Measurements from ENCODE around the gene SEPTIN8. TPM values are rescaled to one million over a fixed set of nuclear protein-coding genes. Genes with fewer than 3 reads are reported as not detected.

The SEPTIN8 gene
- polyA plus RNA-seq, 1 of the 3 experiments (the other 2 are of a cell fraction) = 54.9 TPM

- Histone ChIP-seq H3K9me2 (no peaks in the 10 kb centered on the region), H3K27me3 (ENCODE audit: insufficient read depth) (no peaks in the 10 kb centered on the region), H3K79me2 (ENCODE audit: insufficient read depth) (no peaks in the 10 kb centered on the region), H3K4me2 (no peak overlapping the region), H4K20me1 (ENCODE audit: insufficient read depth) (no peaks in the 10 kb centered on the region), H3K4me3 (ENCODE audit: low read depth in 2 of 2, low read length in 1 of 2) (no peak overlapping the region), H3K27ac (ENCODE audit: low read depth in 2 of 2, low read length in 1 of 2) (peak overlapping the region in 1 of 2 experiments; percentile 34; a peak in 1 of 4 replicates), H3F3A (replicated peaks; ENCODE audit: insufficient read depth) (peaks cover 6% of the 10 kb centered on the region), H3K9me3 (no peaks in the 10 kb centered on the region), H2AFZ (ENCODE audit: low read depth) (no peak overlapping the region), H3K36me3 (replicated peaks in 1 of 2; ENCODE audit: control insufficient read depth in 1 of 2, insufficient read depth in 2 of 2, low read length in 1 of 2) (no peaks in the 10 kb centered on the region), H3K4me1 (ENCODE audit: control insufficient read depth in 1 of 2, insufficient read depth in 2 of 2, low read depth in 1 of 2, low read length in 1 of 2) (peaks cover 0 to 17% of the 10 kb centered on the region in 2 experiments; a peak in 1 of 4 replicates), H3K9ac (no peak overlapping the region)
- TF ChIP-seq MXI1 (IDR thresholded peaks at IDR 0.05; ENCODE audit: low read depth, low read length) (no peak), EP300 (IDR thresholded peaks at IDR 0.05; ENCODE audit: borderline replicate concordance in 1 of 2, low read depth in 1 of 2, low read length in 1 of 2) (peak in 1 of 2 experiments; percentile 32; a peak in 1 of 4 replicates), GATA2 (CRISPR knock-in tag; IDR thresholded peaks at IDR 0.05) (peak; percentile 38; the same call in 1 of the 2 replicates)
- TF ChIP-seq, protein P1, sequence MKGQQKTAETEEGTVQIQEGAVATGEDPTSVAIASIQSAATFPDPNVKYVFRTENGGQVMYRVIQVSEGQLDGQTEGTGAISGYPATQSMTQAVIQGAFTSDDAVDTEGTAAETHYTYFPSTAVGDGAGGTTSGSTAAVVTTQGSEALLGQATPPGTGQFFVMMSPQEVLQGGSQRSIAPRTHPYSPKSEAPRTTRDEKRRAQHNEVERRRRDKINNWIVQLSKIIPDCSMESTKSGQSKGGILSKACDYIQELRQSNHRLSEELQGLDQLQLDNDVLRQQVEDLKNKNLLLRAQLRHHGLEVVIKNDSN (IDR thresholded peaks at IDR 0.05; ENCODE audit: borderline replicate concordance, low read depth) = no peak
- POLR2A ChIA-PET = no interaction called here
- 100% methylated on average over 1 of the region's 1 CpG for WGBS (ENCODE audit: low lambda C conversion rate)
- CTCF ChIA-PET = interaction anchor here (1.5 kb wide), 1 partner anchor 32 kb away, joined by 3 read pairs; no protein-coding TSS in a partner anchor
- no peak for DNase-seq
These were observed 11.5 kb upstream of the SEPTIN8 start for GRCh38 chr5:132788508-132788907.

GRCh38 chr5:132787076-132787475 is 10.0 kb upstream of the SEPTIN8 start:
- no peak for DNase-seq
- CTCF ChIA-PET = interaction anchor here (1.0 to 1.9 kb wide), 6 partner anchors 11 to 79 kb away, joined by 3 to 4 read pairs (median 3); partner anchors contain the start of gene GDF9
- no peaks in the 10 kb centered on the region for H3K9me3 ChIP-seq
- TF ChIP-seq NFIC (IDR thresholded peaks at IDR 0.05; ENCODE audit: borderline replicate concordance) (0 out of 2 replicates have a peak, but pooled peaks have one; percentile 35), REST (IDR thresholded peaks at IDR 0.05; ENCODE audit: low read depth, low read length) (no peak), FOSL2 (IDR thresholded peaks at IDR 0.05; ENCODE audit: borderline replicate concordance, low read depth) (peak; percentile 46; the same call in 1 of the 2 replicates), TCF12 (IDR thresholded peaks at IDR 0.05) (peak; percentile 49; the same call in 1 of the 2 replicates), CHD2 (IDR thresholded peaks at IDR 0.05; ENCODE audit: low read length, partially characterized antibody) (no peak), EP300 (IDR thresholded peaks at IDR 0.05; ENCODE audit: borderline replicate concordance in 1 of 2, low read depth in 1 of 2, low read length in 1 of 2) (0 out of 4 replicates have a peak, but pooled peaks of 1 of the 2 experiments have one; percentile 13), ZBTB33 (IDR thresholded peaks at IDR 0.05; ENCODE audit: borderline replicate concordance, low read depth) (no peak), JUND (IDR thresholded peaks at IDR 0.05) (peak; percentile 54; the same call in 1 of the 2 replicates), MEF2A (IDR thresholded peaks at IDR 0.05; ENCODE audit: borderline replicate concordance, low read depth) (no peak), RCOR1 (IDR thresholded peaks at IDR 0.05; ENCODE audit: low read length) (no peak), EZH2phosphoT487 (IDR thresholded peaks at IDR 0.05; ENCODE audit: borderline replicate concordance, low read depth) (no peak)
- TF ChIP-seq, protein P2, sequence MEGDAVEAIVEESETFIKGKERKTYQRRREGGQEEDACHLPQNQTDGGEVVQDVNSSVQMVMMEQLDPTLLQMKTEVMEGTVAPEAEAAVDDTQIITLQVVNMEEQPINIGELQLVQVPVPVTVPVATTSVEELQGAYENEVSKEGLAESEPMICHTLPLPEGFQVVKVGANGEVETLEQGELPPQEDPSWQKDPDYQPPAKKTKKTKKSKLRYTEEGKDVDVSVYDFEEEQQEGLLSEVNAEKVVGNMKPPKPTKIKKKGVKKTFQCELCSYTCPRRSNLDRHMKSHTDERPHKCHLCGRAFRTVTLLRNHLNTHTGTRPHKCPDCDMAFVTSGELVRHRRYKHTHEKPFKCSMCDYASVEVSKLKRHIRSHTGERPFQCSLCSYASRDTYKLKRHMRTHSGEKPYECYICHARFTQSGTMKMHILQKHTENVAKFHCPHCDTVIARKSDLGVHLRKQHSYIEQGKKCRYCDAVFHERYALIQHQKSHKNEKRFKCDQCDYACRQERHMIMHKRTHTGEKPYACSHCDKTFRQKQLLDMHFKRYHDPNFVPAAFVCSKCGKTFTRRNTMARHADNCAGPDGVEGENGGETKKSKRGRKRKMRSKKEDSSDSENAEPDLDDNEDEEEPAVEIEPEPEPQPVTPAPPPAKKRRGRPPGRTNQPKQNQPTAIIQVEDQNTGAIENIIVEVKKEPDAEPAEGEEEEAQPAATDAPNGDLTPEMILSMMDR (IDR thresholded peaks at IDR 0.05) = no peak
- peaks cover 13 to 17% of the 10 kb centered on the region in 2 experiments; a peak in 2 of 4 replicates for H3K4me1 ChIP-seq (ENCODE audit: control insufficient read depth in 1 of 2, insufficient read depth in 2 of 2, low read depth in 1 of 2, low read length in 1 of 2)
- no peak overlapping the region for H3K4me2 ChIP-seq
- H4K20me1 ChIP-seq (ENCODE audit: insufficient read depth) = no peaks in the 10 kb centered on the region
- H3K27me3 ChIP-seq (ENCODE audit: insufficient read depth) = no peaks in the 10 kb centered on the region
- POLR2A ChIA-PET = no interaction called here
- H2AFZ ChIP-seq (ENCODE audit: low read depth) = no peak overlapping the region
- no peaks in the 10 kb centered on the region for H3K9me2 ChIP-seq
- 100% methylated on average over 1 of the region's 1 CpG for WGBS (ENCODE audit: low lambda C conversion rate)
- peaks cover 6% of the 10 kb centered on the region for H3F3A ChIP-seq (replicated peaks; ENCODE audit: insufficient read depth)
- 0 out of 4 replicates have a peak overlapping the region, but pooled peaks of 1 of the 2 experiments have one; percentile 13 for H3K27ac ChIP-seq (ENCODE audit: low read depth in 2 of 2, low read length in 1 of 2)
- no peak overlapping the region for H3K9ac ChIP-seq
- no peak overlapping the region for H3K4me3 ChIP-seq (ENCODE audit: low read depth in 2 of 2, low read length in 1 of 2)
- H3K36me3 ChIP-seq (replicated peaks in 1 of 2; ENCODE audit: control insufficient read depth in 1 of 2, insufficient read depth in 2 of 2, low read length in 1 of 2) = no peaks in the 10 kb centered on the region
- no peaks in the 10 kb centered on the region for H3K79me2 ChIP-seq (ENCODE audit: insufficient read depth)
